WTC11 (cell line): ENCODE data around the gene LAMA3.

ENCODE experiments used
- ATF6 ChIP-seq: sonication (generic); formaldehyde crosslinking; IDR thresholded peaks from 2 replicates; pipeline ENCODE4 v1.8.1; 2023; ENCODE audit warnings: mild to moderate bottlenecking, missing genetic modification reagents
- CDX4 ChIP-seq: fragments of 250-450 bp; sonication (Bioruptor Pico); IDR thresholded peaks from 2 replicates; pipeline ENCODE4 v1.9.0; 2021; ENCODE audit warnings: moderate library complexity, mild to moderate bottlenecking, inconsistent platforms, borderline replicate concordance
- CTCF ChIP-seq: fragments of 200-600 bp; IDR thresholded peaks from 2 replicates; pipeline ENCODE4 v1.8.0; 2022; ENCODE audit warnings: antibody characterized with exemption
- E2F4 ChIP-seq: sonication (generic); formaldehyde crosslinking; IDR thresholded peaks from 2 replicates; pipeline ENCODE4 v1.8.1; 2022; ENCODE audit warnings: low read depth, mild to moderate bottlenecking, moderate library complexity, missing genetic modification reagents, borderline replicate concordance
- ETV6 ChIP-seq: sonication (generic); formaldehyde crosslinking; IDR thresholded peaks from 2 replicates; pipeline ENCODE4 v1.8.1; 2022; ENCODE audit warnings: mild to moderate bottlenecking, missing genetic modification reagents
- FOXK1 ChIP-seq: sonication (generic); formaldehyde crosslinking; IDR thresholded peaks from 2 replicates; pipeline ENCODE4 v1.8.0; 2022; ENCODE audit warnings: mild to moderate bottlenecking, moderate library complexity, missing genetic modification reagents
- KAT7 ChIP-seq: sonication (generic); formaldehyde crosslinking; IDR thresholded peaks from 2 replicates; pipeline ENCODE4 v1.8.1; 2023; ENCODE audit warnings: missing genetic modification reagents, mild to moderate bottlenecking, borderline replicate concordance
- MLX ChIP-seq: sonication (generic); formaldehyde crosslinking; IDR thresholded peaks from 2 replicates; pipeline ENCODE4 v1.8.1; 2023; ENCODE audit warnings: mild to moderate bottlenecking, missing genetic modification reagents, moderate library complexity
- NR2C2 ChIP-seq: sonication (generic); formaldehyde crosslinking; IDR thresholded peaks from 2 replicates; pipeline ENCODE4 v1.8.0; 2022; ENCODE audit warnings: mild to moderate bottlenecking, missing genetic modification reagents
- ZNF121 ChIP-seq: sonication (generic); formaldehyde crosslinking; IDR thresholded peaks from 2 replicates; pipeline ENCODE4 v1.8.0; 2023; ENCODE audit warnings: missing genetic modification reagents
- ZNF416 ChIP-seq: fragments of 250-450 bp; sonication (Bioruptor Pico); IDR thresholded peaks from 2 replicates; pipeline ENCODE4 v1.9.0; 2021; ENCODE audit warnings: mild to moderate bottlenecking, inconsistent platforms

GRCh38 chr18:23879966-23880565 is 190.8 kb downstream of the LAMA3 start:
- TF ChIP-seq CTCF, result no peak
- TF ChIP-seq NR2C2 (CRISPR knock-in tag), result no peak
- TF ChIP-seq FOXK1 (CRISPR knock-in tag), result no peak
- TF ChIP-seq MLX, result no peak
- TF ChIP-seq ZNF121 (CRISPR knock-in tag), result no peak
- TF ChIP-seq ATF6 (CRISPR knock-in tag), result no peak
- no peak for TF ChIP-seq ETV6 (CRISPR knock-in tag)
- TF ChIP-seq E2F4 (CRISPR knock-in tag), result no peak
- TF ChIP-seq ZNF416 (CRISPR knock-in tag), result no peak
- TF ChIP-seq KAT7 (CRISPR knock-in tag), result no peak
- TF ChIP-seq CDX4 (CRISPR knock-in tag), result no peak
